ENCODE results near the gene HVCN1. TPM values are rescaled to one million over a fixed set of nuclear protein-coding genes. Genes with fewer than 3 reads are reported as not detected.

The HVCN1 gene
- total and polyA plus RNA-seq, 2 of the 13 experiments (the other 11 are each of a cell fraction or from before 2014, with no cell fraction given): 0.49 to 1.3 TPM

- TF ChIP-seq ZNF446 (CRISPR knock-in tag; IDR thresholded peaks at IDR 0.05): no peak; the same call in 1 of the 2 replicates
- TF ChIP-seq JUNB (CRISPR knock-in tag; IDR thresholded peaks at IDR 0.05; ENCODE audit: borderline replicate concordance): no peak
- no peak for TF ChIP-seq ZNF530 (CRISPR knock-in tag; IDR thresholded peaks at IDR 0.05; ENCODE audit: low read depth)
- TF ChIP-seq SMAD1 (CRISPR knock-in tag; IDR thresholded peaks at IDR 0.05; ENCODE audit: borderline replicate concordance, low read depth): peak; percentile 52; the same call in 1 of the 2 replicates
- no peak; the same call in none of the 2 replicates for TF ChIP-seq SP4 (CRISPR knock-in tag; IDR thresholded peaks at IDR 0.05)
- peak; percentile 84 for TF ChIP-seq RBFOX2 (IDR thresholded peaks at IDR 0.05; ENCODE audit: low read depth, low read length)
- TF ChIP-seq HOXA7 (CRISPR knock-in tag; IDR thresholded peaks at IDR 0.05): no peak
- no peak for TF ChIP-seq BRF2 (CRISPR knock-in tag; IDR thresholded peaks at IDR 0.05)
- TF ChIP-seq, protein P1, sequence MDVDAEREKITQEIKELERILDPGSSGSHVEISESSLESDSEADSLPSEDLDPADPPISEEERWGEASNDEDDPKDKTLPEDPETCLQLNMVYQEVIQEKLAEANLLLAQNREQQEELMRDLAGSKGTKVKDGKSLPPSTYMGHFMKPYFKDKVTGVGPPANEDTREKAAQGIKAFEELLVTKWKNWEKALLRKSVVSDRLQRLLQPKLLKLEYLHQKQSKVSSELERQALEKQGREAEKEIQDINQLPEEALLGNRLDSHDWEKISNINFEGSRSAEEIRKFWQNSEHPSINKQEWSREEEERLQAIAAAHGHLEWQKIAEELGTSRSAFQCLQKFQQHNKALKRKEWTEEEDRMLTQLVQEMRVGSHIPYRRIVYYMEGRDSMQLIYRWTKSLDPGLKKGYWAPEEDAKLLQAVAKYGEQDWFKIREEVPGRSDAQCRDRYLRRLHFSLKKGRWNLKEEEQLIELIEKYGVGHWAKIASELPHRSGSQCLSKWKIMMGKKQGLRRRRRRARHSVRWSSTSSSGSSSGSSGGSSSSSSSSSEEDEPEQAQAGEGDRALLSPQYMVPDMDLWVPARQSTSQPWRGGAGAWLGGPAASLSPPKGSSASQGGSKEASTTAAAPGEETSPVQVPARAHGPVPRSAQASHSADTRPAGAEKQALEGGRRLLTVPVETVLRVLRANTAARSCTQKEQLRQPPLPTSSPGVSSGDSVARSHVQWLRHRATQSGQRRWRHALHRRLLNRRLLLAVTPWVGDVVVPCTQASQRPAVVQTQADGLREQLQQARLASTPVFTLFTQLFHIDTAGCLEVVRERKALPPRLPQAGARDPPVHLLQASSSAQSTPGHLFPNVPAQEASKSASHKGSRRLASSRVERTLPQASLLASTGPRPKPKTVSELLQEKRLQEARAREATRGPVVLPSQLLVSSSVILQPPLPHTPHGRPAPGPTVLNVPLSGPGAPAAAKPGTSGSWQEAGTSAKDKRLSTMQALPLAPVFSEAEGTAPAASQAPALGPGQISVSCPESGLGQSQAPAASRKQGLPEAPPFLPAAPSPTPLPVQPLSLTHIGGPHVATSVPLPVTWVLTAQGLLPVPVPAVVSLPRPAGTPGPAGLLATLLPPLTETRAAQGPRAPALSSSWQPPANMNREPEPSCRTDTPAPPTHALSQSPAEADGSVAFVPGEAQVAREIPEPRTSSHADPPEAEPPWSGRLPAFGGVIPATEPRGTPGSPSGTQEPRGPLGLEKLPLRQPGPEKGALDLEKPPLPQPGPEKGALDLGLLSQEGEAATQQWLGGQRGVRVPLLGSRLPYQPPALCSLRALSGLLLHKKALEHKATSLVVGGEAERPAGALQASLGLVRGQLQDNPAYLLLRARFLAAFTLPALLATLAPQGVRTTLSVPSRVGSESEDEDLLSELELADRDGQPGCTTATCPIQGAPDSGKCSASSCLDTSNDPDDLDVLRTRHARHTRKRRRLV (CRISPR knock-in tag; IDR thresholded peaks at IDR 0.05): no peak
- TF ChIP-seq ZNF607 (CRISPR knock-in tag; IDR thresholded peaks at IDR 0.05; ENCODE audit: borderline replicate concordance): peak; percentile 44; the same call in 1 of the 2 replicates
- no peak for TF ChIP-seq ZFP62 (CRISPR knock-in tag; IDR thresholded peaks at IDR 0.05)
- peak; percentile 55; the same call in 1 of the 2 replicates for TF ChIP-seq HNF1B (CRISPR knock-in tag; IDR thresholded peaks at IDR 0.05)
- TF ChIP-seq TEAD2 (CRISPR knock-in tag; IDR thresholded peaks at IDR 0.05): no peak
- TF ChIP-seq CC2D1A (CRISPR knock-in tag; IDR thresholded peaks at IDR 0.05): no peak
- TF ChIP-seq, protein P2, sequence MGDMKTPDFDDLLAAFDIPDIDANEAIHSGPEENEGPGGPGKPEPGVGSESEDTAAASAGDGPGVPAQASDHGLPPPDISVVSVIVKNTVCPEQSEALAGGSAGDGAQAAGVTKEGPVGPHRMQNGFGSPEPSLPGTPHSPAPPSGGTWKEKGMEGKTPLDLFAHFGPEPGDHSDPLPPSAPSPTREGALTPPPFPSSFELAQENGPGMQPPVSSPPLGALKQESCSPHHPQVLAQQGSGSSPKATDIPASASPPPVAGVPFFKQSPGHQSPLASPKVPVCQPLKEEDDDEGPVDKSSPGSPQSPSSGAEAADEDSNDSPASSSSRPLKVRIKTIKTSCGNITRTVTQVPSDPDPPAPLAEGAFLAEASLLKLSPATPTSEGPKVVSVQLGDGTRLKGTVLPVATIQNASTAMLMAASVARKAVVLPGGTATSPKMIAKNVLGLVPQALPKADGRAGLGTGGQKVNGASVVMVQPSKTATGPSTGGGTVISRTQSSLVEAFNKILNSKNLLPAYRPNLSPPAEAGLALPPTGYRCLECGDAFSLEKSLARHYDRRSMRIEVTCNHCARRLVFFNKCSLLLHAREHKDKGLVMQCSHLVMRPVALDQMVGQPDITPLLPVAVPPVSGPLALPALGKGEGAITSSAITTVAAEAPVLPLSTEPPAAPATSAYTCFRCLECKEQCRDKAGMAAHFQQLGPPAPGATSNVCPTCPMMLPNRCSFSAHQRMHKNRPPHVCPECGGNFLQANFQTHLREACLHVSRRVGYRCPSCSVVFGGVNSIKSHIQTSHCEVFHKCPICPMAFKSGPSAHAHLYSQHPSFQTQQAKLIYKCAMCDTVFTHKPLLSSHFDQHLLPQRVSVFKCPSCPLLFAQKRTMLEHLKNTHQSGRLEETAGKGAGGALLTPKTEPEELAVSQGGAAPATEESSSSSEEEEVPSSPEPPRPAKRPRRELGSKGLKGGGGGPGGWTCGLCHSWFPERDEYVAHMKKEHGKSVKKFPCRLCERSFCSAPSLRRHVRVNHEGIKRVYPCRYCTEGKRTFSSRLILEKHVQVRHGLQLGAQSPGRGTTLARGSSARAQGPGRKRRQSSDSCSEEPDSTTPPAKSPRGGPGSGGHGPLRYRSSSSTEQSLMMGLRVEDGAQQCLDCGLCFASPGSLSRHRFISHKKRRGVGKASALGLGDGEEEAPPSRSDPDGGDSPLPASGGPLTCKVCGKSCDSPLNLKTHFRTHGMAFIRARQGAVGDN (CRISPR knock-in tag; IDR thresholded peaks at IDR 0.05): peak; percentile 99
- TF ChIP-seq YY1 (IDR thresholded peaks at IDR 0.05; ENCODE audit: insufficient read depth, insufficient replicate concordance, low read depth, low read length): peak; percentile 76
These were observed 74.9 kb downstream of the HVCN1 start, which contains the start of gene TCTN1 (continued) for GRCh38 chr12:110613771-110614684.
